Measurements from ENCODE around the gene CTNNA1. TPM values are rescaled to one million over a fixed set of nuclear protein-coding genes. Genes with fewer than 3 reads are reported as not detected.
A peak's percentile ranks its signal among the peaks of the same experiment; 100 is the strongest.

CTNNA1 gene
- total and polyA plus RNA-seq, 2 of the 8 experiments (the other 6 are each of a cell fraction or from before 2014, with no cell fraction given): 115 to 349 TPM

DNA sequence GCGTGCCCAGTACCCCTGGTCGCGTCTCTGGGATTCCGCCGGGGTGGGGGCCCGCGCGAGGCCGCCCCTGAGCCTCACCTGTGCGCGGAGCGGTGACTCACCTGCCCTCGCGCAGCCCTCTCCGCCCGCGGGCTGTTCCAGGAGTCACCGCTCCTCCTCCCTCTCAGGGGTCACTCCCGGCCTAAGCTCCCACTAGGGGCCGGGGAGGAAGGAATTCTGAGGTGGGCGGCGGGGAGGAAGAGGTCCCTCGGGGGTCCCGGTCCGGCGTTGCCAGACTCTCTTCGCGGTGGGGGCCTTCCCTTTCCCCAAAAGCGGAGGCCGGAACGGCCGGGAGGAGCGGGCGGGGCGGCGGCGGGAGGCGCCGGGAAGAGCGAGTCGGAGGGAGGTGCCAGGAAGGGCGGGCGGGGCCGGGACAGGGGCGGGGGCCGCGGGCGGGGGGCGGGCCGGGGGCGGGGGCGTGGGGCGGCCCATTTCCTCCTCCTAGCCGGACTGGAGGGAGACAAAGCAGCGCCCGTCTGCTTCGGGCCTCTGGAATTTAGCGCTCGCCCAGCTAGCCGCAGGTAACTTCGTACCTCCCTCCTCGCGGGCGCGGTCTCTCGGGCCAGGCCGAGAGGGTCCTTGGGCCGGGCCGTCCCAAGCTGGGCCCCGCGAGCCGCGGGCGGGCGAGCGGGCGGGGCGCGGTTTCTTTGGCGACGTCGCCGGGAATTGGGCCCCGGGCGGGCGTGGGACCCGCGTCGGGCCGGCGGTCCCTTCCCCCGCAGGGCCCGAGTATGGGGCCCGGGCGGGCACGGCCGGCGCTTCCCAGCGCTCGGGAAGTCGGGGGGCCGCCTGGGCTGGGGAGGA is at the start of gene CTNNA1 (continued):
- TF ChIP-seq PHF8 (conservative IDR thresholded peaks at IDR 0.05; ENCODE audit: low read depth, low read length): peak; percentile 78
- TF ChIP-seq HDAC6 (IDR thresholded peaks at IDR 0.05; ENCODE audit: low read depth, low read length): no peak
- peak; percentile 96; the same call in 1 of the 2 replicates for TF ChIP-seq KDM5A (IDR thresholded peaks at IDR 0.05; ENCODE audit: low read length)
- peak; percentile 5; the same call in 1 of the 2 replicates for TF ChIP-seq BACH1 (IDR thresholded peaks at IDR 0.05; ENCODE audit: low read length)
- peak in 1 of 2 experiments; percentile 99; a peak in 2 of 3 replicates for TF ChIP-seq EP300 (IDR thresholded peaks at IDR 0.05; ENCODE audit: borderline replicate concordance in 1 of 2, low read depth in 2 of 2, low read length in 2 of 2)
- peak; percentile 73; the same call in 1 of the 2 replicates for TF ChIP-seq RBBP5 (IDR thresholded peaks at IDR 0.05; ENCODE audit: borderline replicate concordance, low read depth, low read length)
- TF ChIP-seq, protein P1, sequence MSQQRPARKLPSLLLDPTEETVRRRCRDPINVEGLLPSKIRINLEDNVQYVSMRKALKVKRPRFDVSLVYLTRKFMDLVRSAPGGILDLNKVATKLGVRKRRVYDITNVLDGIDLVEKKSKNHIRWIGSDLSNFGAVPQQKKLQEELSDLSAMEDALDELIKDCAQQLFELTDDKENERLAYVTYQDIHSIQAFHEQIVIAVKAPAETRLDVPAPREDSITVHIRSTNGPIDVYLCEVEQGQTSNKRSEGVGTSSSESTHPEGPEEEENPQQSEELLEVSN (IDR thresholded peaks at IDR 0.05): 0 out of 2 replicates have a peak, but pooled peaks have one; percentile 28
- TF ChIP-seq, protein P2, sequence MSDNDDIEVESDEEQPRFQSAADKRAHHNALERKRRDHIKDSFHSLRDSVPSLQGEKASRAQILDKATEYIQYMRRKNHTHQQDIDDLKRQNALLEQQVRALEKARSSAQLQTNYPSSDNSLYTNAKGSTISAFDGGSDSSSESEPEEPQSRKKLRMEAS (IDR thresholded peaks at IDR 0.05): no peak
- no peak for TF ChIP-seq FOSL1 (IDR thresholded peaks at IDR 0.05; ENCODE audit: insufficient read depth, low read depth, low read length)
- TF ChIP-seq RAD21 (IDR thresholded peaks at IDR 0.05 in 1 of 2, conservative IDR thresholded peaks at IDR 0.05 in 1 of 2; ENCODE audit: low read depth in 2 of 2, low read length in 2 of 2): no peak
- TF ChIP-seq, protein P3, sequence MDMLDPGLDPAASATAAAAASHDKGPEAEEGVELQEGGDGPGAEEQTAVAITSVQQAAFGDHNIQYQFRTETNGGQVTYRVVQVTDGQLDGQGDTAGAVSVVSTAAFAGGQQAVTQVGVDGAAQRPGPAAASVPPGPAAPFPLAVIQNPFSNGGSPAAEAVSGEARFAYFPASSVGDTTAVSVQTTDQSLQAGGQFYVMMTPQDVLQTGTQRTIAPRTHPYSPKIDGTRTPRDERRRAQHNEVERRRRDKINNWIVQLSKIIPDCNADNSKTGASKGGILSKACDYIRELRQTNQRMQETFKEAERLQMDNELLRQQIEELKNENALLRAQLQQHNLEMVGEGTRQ (IDR thresholded peaks at IDR 0.05; ENCODE audit: low read length): no peak
- no peak for TF ChIP-seq CHD1 (IDR thresholded peaks at IDR 0.05; ENCODE audit: low read depth, low read length)
- TF ChIP-seq KDM1A (IDR thresholded peaks at IDR 0.05; ENCODE audit: borderline replicate concordance, low read length): no peak
- no peak for TF ChIP-seq BCL11A (IDR thresholded peaks at IDR 0.05; ENCODE audit: low read depth in 2 of 2, low read length in 2 of 2)
- TF ChIP-seq ASH2L (IDR thresholded peaks at IDR 0.05; ENCODE audit: low read length): no peak
- TF ChIP-seq TAF1 (IDR thresholded peaks at IDR 0.05; ENCODE audit: low read depth, low read length): peak; percentile 91
- TF ChIP-seq, protein P4, sequence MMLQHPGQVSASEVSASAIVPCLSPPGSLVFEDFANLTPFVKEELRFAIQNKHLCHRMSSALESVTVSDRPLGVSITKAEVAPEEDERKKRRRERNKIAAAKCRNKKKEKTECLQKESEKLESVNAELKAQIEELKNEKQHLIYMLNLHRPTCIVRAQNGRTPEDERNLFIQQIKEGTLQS (IDR thresholded peaks at IDR 0.05; ENCODE audit: insufficient read depth, low read depth, low read length): no peak
- peak; percentile 99 for TF ChIP-seq JUND (IDR thresholded peaks at IDR 0.05; ENCODE audit: low read length)
- TF ChIP-seq CBX5 (IDR thresholded peaks at IDR 0.05; ENCODE audit: low read depth, low read length): no peak
- peak; percentile 65; the same call in 1 of the 2 replicates for TF ChIP-seq JUN (IDR thresholded peaks at IDR 0.05; ENCODE audit: low read depth, low read length)
